CD4-positive, alpha-beta T cell treated with Interleukin-10 for 1 hour (primary cell): ENCODE data around the gene RHPN2.
A peak's percentile ranks its signal among the peaks of the same experiment; 100 is the strongest.
"Not testable (repeated sequence)": the region's sequence is repeated elsewhere in the genome, so short reads cannot be mapped to it uniquely, and the experiment has no call there.

Source experiments
- DNase-seq: peaks from one replicate; pipeline ENCODE4 v3.0.0-alpha.2; 2020

Gene RHPN2

DNA sequence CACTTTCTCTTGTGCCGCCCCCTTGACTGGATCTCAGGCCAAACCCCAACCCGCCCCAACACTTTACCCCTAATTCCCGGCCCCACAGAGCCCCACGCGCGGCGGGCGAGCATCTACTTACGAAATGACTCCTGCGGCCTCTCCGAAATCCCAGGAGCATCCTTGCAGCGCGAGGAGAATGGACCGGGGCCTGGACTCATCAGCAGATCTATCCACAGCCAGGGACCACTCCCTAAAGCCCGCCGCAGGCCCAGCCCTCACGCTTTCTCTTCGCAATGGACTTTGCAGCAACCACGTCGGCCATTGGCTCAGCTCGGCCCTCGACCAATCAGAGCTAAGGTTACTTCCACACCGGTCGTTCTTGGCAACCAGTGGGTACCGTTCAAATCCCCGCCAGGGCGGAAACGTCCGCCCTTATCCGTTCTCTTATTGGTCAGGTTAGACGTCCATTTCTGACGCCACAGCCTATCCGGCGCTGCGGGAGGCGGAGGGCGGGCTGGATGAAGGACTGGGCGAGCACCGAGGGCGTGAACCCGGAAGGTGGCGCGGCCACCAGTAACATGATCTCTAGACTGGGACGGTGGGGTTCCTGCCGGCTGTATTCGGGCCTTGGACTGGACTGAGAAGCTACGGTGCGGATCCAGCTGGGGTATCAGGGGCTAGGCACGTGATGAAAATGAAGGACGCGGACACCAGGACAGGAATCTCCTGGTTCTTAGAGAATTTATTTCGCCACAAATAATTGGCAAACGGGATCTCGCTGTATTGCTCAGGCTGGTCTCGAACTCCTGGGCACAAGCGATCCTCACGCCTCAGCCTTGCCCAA lies 92.8 kb downstream of the RHPN2 start, which contains the start of the genes CEP89 and FAAP24:
TSS of gene CEP89 (minus strand) at position 244 of the 826 bp plus-strand sequence. CDS start at position 160, 84 bp downstream.
TSS of gene FAAP24 (plus strand) at position 528 of the 826 bp plus-strand sequence. CDS start 955 bp downstream, outside the sequence.
- DNase-seq, result peak; percentile 100

DNA sequence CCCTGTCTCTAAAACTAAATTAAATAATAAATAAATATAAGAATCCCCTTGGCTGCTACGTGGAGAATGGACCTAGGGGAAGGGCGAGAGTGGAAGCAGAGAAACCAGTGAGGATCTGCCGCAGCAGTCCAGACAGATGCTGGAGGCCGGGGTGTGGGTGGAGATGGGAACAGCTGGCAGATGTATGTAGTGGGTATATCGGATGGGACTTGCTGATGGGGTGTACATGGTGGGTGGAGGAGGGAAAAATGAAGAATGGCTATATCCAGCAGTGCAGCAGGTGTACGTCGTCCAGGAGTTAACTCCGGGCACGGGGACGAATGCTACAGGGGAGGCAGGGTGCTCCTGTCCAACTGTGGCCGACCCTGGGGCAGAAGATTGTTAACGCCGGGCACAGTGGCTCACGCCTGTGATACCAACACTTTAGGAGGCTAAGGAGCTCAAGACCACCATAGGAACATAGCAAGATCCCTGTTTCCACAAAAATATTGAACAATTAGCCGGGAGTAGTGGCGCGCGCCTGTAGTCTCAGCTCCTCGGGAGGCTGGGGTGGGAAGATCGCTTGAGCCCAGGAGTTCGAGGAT lies 93.6 kb downstream of the RHPN2 start:
- DNase-seq, result no peak

DNA sequence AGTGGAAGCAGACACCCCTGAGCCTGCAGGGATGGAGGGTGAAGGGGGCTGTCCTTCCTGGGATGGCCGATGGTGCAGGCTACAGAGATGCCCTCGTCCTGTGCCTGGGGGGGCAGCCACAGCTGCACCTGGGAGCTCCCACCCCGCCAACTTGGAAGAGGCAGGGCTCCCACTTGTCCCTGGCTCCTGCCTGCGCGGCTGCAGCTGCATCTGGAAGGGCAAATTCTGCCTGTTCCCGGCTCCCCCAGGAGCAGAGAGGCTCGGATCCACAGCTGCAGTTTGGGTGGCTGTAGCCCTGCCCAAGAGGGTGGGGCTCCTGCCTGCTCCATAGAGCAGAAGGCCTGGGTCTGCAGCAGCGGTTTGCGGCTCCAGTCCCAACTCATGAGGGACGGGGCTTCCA lies 95.1 kb downstream of the RHPN2 start:
- DNase-seq, result no peak

DNA sequence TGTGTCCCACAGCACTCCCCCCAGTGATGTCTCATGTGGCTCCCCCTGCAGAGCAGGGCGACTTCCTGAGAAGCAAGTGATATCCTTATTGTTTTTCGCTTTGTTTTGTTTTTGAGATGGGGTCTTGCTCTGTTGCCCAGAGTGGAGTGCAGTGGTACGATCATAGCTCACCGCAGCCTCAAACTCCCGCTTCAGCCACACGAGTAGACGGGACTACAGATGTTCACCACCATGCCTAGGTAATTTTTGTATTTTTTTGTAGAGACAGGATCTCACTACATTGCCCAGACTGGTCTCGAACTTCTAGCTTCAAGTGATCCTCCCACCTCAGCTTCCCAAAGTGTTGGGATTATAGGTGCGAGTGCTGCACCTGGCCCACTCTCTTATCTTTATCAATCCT lies 97.9 kb downstream of the RHPN2 start:
- DNase-seq, result no peak

DNA sequence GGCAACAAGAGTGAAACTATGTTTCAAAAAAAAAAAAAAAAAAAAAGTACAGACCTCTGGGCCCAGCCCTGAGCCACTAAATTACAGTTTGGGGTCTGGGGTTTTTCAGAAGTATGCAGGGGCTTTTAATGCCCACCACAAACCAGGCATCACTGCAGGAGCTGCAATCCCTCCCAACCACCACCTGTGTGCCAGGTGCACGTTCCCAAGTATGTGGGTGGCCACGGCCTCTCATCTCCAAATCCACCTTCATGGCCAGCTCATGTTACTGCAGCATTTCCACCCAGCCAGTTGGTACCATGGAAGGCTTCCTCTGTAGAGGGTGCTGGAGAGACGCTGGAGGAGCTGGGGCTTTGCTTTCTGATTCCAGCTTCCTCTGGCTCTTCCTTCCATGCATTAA lies 119.4 kb downstream of the RHPN2 start:
- DNase-seq, result no peak

DNA sequence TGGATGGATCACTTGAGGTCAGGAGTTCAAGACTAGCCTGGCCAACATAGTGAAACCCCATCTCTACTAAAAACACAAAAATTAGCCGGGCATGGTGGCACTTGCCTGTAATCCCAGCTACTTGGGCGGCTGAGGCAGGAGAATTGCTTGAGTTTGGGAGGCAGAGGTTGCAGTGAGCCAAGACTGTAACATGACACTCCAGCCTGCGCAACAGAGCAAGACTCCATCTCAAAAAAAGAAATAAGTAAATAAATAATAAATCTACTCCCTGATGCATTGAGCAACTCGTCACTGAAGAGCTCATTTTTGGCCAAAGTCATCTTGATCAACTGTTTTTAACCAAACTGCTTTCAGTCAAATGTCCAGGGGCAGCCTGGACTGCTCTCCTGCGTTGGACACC lies 123.4 kb downstream of the RHPN2 start:
- DNase-seq, result not testable (repeated sequence)

DNA sequence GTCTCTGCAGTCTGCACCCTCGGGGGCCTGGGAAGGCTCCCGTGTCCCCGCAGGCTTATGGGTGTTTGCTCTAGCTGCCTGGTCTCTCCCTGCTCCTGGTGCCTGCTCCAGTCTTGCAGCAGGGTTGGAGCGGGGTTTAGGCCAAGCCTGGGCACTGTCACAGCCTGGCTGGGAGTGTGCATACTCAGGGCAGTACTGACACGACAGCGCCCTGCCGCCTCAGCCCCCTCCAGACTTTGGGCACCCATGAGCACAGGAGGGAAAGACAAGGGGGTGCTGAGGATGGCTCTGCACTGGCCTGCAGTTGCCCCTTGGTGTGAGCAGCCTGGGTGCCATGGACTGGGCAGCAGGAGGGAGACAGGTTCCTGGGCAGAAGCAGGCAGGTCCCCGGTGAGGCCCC lies 128.6 kb downstream of the RHPN2 start:
- no peak for DNase-seq

DNA sequence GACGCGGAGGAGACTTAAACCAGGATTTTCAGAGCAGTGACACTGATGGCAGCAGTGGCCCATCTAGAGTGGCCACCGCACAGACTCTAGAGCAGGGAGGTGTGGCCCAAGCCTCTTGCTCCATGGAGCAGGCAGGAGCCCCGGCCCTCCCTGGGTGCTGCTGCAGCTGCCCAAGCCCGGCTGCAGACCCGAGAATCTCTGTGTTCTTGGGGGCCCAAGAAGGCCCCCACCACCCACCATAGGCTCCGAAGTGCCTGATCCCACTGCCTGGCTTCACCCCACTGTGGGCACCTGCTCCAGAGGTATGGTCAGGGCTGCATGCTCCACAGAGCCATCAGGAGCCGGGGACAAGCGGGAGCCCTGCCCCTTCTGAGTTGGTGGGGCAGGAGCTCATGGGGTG lies 129.1 kb downstream of the RHPN2 start:
- no peak for DNase-seq

- DNase-seq, result no peak
Measured at GRCh38 chr19:32933571-32933970, 131.1 kb downstream of the RHPN2 start.

GRCh38 chr19:32930567-32930966 lies 134.1 kb downstream of the RHPN2 start:
- no peak for DNase-seq

GRCh38 chr19:32928806-32929205 lies 135.9 kb downstream of the RHPN2 start:
- no peak for DNase-seq
